GM19099 (cell line): ENCODE measurements around the gene SMARCA5.

ENCODE experiments used
- POLR2A ChIP-seq: IDR thresholded peaks from 3 replicates; pipeline ENCODE4 v1.6.1; 2011; ENCODE audit warnings: low read depth; ENCODE audit not compliant: insufficient read length; ENCODE audit errors: extremely low read depth

Gene SMARCA5

DNA sequence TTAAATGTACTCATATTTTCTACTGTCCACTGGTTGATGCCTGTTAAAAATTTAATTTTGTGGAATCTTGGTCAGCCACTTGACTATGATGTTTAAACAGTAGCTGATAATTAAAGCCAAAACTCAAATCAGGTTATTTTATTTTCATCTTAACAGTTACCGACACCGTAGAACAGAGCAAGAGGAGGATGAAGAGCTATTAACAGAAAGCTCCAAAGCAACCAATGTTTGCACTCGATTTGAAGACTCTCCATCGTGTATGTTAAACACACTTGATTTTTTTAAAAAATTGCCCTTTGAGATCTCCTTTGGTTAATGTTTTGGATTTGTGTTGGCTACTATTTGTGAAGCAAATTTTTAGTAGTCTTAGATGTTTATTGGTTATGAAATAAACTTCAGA, 10.7 kb downstream of the SMARCA5 start:
- no peak for TF ChIP-seq POLR2A

DNA sequence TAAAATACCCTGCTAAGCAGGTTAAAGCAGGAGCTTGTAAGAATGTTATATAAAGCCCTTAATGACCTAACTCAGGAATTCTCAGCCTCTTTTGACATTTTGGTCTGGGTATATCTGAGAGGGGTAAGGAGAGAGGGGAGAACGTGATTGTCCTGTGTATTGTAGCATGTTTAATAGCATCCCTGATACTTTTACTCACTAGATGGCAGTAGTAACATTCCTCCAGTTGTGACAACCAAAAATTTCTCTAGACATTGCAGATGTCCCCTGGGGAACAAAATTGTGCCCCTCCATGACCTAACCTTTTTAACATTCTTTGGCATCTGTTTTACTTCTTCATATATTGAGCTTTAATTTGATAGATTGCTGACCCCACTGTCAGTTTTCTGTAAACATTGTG, 17.9 kb downstream of the SMARCA5 start:
- no peak for TF ChIP-seq POLR2A

DNA sequence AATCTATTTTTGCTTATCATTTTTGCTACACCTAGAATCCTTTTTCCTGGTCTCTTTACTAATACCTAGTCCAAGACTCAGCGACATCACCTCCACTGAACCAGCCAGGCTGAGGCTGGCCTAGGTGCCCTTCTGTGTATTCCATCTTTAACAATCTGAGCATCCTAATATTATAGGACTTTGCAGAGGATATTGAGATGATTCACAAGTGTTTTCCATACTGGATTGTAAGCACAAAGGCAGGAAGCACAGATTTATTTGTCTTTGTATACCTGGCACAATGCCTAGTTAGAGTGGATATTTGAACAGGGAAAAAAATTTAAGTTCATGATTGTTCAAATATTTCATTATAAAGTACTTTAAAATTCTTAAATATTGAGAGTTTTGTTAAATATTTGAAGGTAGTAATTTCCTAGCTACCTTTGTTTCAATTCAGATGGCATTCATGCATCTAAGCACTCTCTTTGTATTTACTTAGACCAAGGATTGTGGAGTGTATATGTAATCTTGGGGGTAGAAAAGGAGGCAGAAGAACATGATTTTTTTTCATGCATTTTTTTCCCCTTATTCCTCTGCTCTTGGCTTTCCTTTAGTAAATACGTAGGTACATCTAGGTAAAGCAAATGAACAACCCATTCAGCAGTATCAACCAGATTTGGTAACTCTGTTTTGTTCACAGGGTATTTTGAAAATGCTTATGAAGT, 18.4 kb downstream of the SMARCA5 start:
- no peak for TF ChIP-seq POLR2A

DNA sequence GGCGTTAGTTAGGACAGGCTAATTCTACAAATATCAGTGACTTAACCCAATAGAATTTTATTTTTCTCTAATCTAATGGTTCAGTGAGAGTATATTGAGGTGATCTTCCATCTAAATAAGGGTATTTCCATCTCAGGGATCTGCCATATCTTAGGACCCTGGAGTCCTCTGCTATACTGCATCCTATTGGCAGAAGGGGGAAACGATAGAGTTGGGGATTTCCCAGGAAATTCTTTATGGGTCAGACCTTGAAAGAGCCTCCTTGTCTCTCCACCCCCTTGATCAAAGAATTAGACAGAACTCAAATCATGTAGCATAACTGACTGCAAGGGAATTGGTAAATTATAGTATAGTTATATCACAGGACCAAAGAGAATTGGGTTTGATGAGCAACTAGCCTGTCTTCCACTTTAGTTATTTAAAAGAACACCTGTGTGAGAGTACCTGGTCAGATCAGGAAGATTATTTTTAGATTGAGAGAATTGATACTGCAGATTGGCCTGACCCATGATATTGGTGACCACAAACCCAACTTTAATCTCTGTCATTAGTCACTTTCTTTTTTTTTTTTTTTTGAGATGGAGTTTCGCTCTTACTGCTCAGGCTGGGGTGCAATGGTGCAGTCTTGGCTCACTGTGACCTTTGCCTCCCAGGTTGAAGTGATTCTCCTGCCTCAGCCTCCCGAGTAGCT, 25.6 kb downstream of the SMARCA5 start:
- TF ChIP-seq POLR2A: no peak

DNA sequence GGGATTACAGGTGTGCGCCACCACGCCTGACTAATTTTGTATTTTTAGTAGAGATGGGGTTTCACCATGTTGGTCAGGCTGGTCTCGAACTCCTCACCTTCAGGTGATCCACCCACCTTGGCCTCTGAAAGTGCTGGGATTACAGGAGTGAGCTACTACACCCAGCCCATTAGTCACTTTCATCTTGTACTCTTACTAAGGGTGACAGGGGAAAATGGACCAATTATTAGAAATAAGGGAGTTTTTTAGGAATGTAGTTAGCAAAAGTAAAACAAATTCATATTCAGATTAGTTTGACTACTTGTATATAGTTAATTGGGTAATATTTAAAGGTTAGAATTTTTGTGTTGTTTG, 26.1 kb downstream of the SMARCA5 start:
- no peak for TF ChIP-seq POLR2A

DNA sequence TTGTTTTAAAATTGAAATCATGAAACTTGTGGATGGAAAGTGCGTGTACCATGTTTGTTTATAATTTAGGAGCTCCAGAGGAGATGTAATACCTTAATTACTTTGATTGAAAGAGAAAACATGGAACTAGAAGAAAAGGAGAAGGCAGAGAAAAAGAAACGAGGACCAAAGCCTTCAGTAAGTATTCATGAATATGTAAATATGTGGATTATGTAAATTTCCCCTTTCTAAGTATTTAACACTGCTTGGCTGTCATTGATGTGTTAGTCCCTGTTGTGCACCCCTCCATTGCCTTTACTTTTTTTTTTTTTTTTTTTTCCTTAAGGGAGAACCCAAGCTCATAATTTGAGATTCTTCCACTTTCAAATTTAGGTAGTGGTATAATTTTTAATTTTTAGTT, 36.4 kb downstream of the SMARCA5 start:
- TF ChIP-seq POLR2A: no peak

DNA sequence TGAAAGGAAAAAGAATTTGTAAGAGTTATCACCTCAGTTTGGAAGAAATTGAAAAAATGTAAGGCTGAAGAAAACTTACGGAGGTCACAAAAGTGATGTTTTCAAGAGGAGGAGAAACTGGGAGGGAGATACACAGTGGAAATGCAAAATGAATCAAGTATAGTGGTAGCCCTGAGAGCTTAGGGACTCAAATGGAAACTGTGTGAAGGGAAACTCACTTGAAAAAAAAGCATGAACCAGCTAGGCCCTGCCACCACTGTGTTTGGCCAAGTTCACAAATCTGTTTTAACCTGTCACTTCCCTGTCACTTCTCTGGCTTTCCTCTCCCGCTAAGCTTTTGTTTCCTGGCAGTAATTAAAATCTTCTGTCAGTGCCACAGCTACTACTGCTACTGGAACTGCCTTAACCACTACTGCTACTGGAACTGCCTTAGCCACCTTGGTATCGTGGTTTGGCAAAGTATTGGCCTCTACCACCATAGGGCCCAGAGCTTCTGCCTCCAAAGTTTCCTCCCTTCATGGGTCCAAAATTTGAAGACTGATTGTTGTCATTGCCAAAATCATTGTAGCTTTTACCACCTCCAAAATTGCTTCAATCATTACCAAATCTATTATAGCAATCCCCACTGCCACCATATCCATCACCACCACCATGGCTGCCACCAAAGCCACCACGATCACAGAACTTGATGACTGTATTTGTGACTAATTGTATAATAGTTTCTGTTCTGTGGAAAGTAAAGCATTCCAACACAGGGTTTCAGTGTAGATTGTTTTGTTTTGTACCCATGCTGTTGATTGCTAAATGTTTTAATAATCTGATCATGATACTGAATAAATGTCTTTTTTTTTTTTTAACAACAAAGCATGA, 41.5 kb downstream of the SMARCA5 start:
- no peak for TF ChIP-seq POLR2A

DNA sequence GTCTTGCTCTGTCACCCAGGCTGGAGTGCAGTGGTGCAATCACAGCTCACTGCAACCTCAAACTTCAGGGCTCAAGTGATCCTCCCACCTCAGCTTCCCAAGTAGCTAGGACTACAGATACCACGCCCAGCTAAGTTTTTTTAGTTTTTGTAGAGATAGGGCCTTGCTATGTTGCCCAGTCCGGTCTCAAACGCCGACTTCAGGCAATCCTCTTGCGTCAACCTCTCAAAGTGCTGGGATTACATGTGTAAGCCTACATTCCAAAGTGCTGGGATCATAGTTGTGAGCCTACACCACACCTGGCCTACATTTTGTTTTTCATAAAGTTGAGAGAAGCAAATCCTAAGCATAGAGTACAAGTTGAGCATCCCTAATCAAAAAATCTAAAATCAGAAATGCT, 42.2 kb downstream of the SMARCA5 start:
- no peak for TF ChIP-seq POLR2A

DNA sequence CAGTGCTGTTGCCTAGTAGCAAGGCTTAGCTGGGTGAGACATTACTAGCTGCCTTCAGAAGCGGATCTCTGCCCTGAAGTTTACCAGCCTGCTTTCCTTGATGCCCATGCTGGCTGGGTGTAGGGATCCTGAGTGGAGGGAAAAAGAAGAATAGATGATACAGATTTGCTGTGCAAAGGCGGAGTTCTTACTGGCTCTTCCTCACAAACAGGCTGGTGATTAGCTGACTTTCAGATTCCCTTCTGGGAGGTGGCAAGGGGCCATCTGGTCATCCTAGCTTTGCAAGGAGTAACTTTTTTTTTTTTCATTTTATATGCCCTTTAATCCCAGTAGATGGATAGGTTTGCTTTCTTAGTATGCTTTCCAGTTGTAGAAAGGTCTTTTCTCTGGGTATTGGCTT, 44.8 kb downstream of the SMARCA5 start:
- TF ChIP-seq POLR2A: no peak

DNA sequence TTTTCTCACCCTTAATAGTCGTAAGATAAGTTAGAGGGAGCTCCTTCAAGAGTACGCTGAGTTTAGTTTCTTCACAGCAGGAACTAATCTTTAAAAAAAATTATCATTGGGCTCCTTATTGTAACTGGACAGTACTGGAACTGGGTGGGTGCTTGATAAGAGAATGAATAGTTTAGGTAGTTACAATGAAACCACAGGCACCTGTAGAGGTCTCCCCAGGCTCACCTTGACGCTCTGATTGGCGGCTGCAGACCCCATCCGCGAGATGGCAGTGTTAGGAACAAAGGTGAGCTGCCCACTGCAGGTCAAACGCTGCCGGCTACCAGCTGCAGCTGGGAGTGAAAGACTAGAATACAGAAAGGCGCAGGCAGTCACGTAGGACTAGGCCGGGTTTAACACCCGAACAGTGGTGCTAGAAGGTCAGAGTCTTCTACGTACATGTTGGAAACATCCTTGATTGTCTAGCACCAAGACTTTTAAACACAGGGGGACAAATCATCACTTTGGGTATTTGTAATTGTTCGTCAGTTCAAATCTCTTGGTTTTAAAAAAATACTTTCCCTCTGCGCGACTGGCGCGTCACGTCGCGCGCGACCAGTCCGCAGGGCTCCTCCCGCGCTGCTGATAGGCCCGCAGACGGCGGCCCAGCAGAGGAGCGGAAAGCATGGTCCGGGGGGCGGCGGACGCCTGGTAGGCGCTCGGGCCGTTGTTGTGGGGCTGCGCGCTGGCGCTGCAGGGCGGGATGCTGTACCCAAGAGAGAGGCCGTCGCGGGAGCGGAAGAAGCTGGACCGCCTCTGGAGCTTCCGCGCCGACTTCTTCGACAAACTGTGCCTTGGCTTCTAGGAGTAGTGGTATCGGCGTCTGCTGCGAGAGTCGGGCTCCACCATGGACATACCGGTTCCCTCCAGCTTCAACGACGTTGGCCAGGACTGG, 45.6 kb downstream of the SMARCA5 start:
- TF ChIP-seq POLR2A: peak; percentile 23

DNA sequence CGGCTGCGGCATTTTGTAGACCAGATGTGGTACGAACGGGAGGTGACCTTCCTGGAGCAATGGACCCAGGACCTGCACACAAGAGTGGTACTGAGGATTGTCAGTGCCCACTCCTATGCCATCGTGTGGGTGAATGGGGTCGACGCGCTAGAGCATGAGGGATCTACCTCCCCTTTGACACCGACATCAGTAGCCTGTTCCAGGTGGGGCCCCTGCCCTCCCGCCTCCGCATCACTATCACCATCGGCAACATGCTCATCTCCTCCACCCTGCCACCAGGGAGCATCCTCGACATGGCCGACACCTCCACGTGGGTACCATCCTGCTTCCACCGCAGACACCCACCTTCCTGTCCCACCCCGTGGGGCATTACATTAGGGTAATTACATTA, 46.2 kb downstream of the SMARCA5 start:
- TF ChIP-seq POLR2A: no peak

DNA sequence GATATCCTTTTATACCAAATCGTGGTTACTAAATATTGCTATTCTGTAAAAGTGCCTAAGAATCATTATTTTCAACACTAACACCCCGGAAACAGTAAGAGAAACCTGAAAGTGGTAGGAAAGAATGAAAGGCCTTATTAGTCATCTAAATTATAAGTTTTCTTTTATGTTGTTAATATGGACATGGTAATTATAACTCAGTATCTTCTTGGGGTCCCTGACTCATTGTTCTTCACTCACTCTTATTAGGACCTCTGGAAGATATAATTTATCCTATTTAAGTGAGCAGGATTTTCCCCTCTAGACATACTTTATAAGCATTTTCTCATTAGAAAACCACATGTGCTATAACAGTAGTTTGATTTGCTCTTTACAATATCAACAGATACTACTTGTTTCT, 51.0 kb downstream of the SMARCA5 start:
- TF ChIP-seq POLR2A: no peak

DNA sequence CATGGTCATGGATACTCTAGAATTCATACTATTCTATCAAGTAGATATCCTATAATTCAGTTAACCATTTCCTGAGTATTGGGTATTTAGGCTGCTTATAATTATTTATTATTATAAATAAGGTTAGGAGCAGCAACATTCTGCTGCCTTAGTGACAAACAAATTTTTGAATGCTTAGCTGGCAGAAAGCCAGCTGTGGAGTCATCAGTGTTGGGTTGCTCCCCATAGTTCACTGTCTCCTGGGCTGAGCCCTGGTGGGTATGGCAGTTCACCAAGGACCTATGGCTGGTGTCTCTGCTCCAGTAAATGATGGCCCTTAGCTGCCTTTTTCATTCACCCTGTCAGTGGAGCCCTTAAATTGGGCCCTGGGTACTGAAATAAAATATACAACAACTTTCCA, 61.8 kb downstream of the SMARCA5 start:
- no peak for TF ChIP-seq POLR2A

DNA sequence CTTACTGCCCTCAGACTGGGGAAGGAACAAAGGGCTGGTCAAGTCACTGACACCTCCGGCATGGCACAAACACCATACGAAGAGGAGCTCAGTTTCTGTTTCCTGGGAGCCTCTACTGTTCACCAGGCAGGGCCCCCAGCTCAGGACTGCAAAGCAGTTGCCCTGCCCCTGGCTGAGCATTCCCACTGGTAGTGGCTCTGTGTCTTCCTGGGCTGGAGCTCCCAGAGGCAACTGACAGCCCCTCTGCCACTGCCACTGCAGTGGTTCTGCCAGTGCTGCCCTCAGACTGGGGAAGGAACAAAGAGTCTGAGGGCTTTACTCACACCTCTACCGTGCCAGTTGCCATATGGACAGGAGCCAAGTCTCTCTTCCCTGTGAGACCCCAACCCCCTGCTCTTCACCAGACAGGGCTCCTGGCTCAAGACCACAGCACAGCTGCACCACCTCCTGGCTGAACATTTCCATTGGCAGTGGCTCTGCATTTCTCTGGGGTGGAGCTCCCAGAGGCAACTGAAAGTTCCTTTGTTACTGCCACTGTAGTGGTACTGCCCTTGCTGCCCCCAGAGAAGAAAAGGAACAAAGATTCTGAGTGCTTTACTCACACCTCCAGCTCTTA, 67.9 kb downstream of the SMARCA5 start:
- no peak for TF ChIP-seq POLR2A
